GM20000 (cell line): ENCODE measurements around the gene EBLN1.

ENCODE experiments used
- DNase-seq: peaks from one replicate; pipeline ENCODE4 v3.0.0; 2012; ENCODE audit warnings: low spot score
- CTCF ChIP-seq: IDR thresholded peaks from 2 replicates; pipeline ENCODE4 v1.5.1; 2012; ENCODE audit warnings: mild to moderate bottlenecking, control low read depth; ENCODE audit errors: extremely low read depth, missing control alignments

EBLN1 gene

GRCh38 chr10:22217842-22218241 lies at the start of gene EBLN1:
TSS of gene EBLN1 (minus strand) at chr10:22218015. CDS start at chr10:22209983, 8,032 bp downstream.
- no peak for TF ChIP-seq CTCF
- DNase-seq, result no peak

- no peak for TF ChIP-seq CTCF
- DNase-seq, result no peak
Measured at GRCh38 chr10:22265839-22266537, 48.2 kb upstream of the EBLN1 start.

- no peak for TF ChIP-seq CTCF
- DNase-seq, result no peak
Measured at GRCh38 chr10:22263106-22263505, 45.3 kb upstream of the EBLN1 start.

GRCh38 chr10:22259280-22259679 lies 41.5 kb upstream of the EBLN1 start:
- no peak for TF ChIP-seq CTCF
- DNase-seq, result peak; percentile 40

GRCh38 chr10:22258471-22258870 lies 40.7 kb upstream of the EBLN1 start:
- no peak for DNase-seq
- TF ChIP-seq CTCF, result no peak

- TF ChIP-seq CTCF, result no peak
- no peak for DNase-seq
Measured at GRCh38 chr10:22253580-22253882, 35.7 kb upstream of the EBLN1 start.

DNA sequence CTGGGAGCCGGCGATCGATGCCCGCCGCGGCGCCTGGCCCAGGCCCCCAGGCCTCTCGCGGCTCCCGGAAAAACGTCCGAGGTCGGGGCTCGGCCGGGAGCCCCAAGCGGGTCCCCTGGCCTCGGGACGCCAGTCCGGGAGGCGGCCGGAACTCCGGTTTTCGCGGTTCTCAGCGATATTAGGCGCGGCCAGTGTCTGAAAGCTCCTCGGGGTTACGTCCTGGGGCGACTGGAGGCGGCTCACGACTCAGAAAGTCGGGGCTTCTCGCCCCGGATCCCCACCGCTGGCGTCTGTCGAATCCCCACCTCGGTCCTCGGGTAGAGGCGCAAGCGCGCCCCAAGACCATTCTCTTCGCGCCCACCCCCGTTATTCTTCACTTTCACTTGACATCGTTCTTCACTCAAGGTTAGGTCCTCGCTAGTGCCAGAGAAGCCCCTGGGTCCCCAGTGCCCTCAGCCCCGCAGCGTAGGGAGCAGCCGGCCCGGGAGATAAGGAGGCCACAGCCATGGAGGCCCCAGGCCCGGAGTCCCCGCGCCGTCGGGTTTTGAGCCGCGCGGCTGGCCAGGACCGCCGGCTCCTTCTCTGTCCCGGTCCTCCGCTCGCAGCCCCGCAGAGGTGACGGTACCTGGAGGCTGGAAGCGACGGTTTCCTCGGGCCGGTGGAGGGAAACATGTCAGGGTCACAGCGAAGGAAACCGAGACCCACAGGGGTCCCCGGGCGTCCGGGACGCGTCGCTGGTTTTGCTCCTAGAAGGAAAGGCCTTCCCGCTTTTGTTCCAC lies 35.2 kb upstream of the EBLN1 start:
- no peak for TF ChIP-seq CTCF
- peak; percentile 59 for DNase-seq
